CD14-positive monocyte (primary cell): ENCODE data around the gene NATD1. TPM values are rescaled to one million over a fixed set of nuclear protein-coding genes. Genes with fewer than 3 reads are reported as not detected.
A peak's percentile ranks its signal among the peaks of the same experiment; 100 is the strongest.

Experiments used
- DNase-seq, 3 donors: peaks; one replicate each; pipeline ENCODE4 v3.0.0-alpha.2; 2011 to 2022
- H2AFZ ChIP-seq: 2 replicates; pipeline ENCODE4 v1.6.0; 2012; ENCODE audit warnings: mild to moderate bottlenecking, low read depth, low read length, inconsistent platforms; ENCODE audit not compliant: insufficient read depth, poor library complexity, severe bottlenecking
- H3K27ac ChIP-seq, 2 donors: 1 replicate in 1 of 2; 2 replicates in 1 of 2; pipeline ENCODE4 v1.5.1; 2012 to 2013; ENCODE audit warnings: low read length in 2 of 2, control low read depth in 1 of 2, inconsistent platforms in 1 of 2, low read depth in 1 of 2, mild to moderate bottlenecking in 1 of 2
- H3K27me3 ChIP-seq, 2 donors: one replicate each; pipeline versions ENCODE4 v1.6.0 to v1.6.1; 2011 to 2013; ENCODE audit warnings: low read length in 2 of 2; ENCODE audit not compliant: control insufficient read depth in 2 of 2, insufficient read depth in 2 of 2
- H3K36me3 ChIP-seq, 2 donors: replicated peaks in 1 of 2; 1 replicate in 1 of 2; 2 replicates in 1 of 2; pipeline versions ENCODE4 v1.5.1 to v1.6.1; 2012 to 2013; ENCODE audit warnings: low read length in 2 of 2, control low read depth in 1 of 2, inconsistent platforms in 1 of 2, mild to moderate bottlenecking in 1 of 2; ENCODE audit not compliant: insufficient read depth in 2 of 2, control insufficient read depth in 1 of 2
- H3K4me1 ChIP-seq, 2 donors: 1 replicate in 1 of 2; 2 replicates in 1 of 2; pipeline versions ENCODE4 v1.5.1 to v1.6.1; 2012 to 2013; ENCODE audit warnings: low read length in 2 of 2, control low read depth in 1 of 2, inconsistent platforms in 1 of 2, mild to moderate bottlenecking in 1 of 2, moderate library complexity in 1 of 2; ENCODE audit not compliant: insufficient read depth in 2 of 2, control insufficient read depth in 1 of 2
- H3K4me2 ChIP-seq: replicated peaks from 2 replicates; pipeline ENCODE3; 2012; ENCODE audit warnings: low read length, moderate library complexity, mild to moderate bottlenecking; ENCODE audit not compliant: poor library complexity, severe bottlenecking; ENCODE audit errors: extremely low read depth
- H3K4me3 ChIP-seq, 3 experiments: fragments of 200-600 bp in 1 of 3; sonication (generic) in 1 of 3; replicated peaks in 1 of 3; 1 replicate in 2 of 3; 2 replicates in 1 of 3; pipeline ENCODE4 v1.5.1; 2011 to 2013; ENCODE audit warnings: low read length in 3 of 3, mild to moderate bottlenecking in 3 of 3, control low read depth in 2 of 3, low read depth in 2 of 3, inconsistent platforms in 1 of 3, moderate library complexity in 1 of 3
- H3K79me2 ChIP-seq: 2 replicates; pipeline ENCODE4 v1.6.0; 2012; ENCODE audit warnings: mild to moderate bottlenecking, control low read depth, inconsistent platforms, low read length, moderate library complexity; ENCODE audit not compliant: insufficient read depth
- H3K9ac ChIP-seq: 2 replicates; pipeline ENCODE4 v1.6.0; 2017; ENCODE audit warnings: low read length, mild to moderate bottlenecking; ENCODE audit not compliant: insufficient read depth, poor library complexity, severe bottlenecking
- H3K9me3 ChIP-seq, 2 donors: replicated peaks in 1 of 2; 1 replicate in 1 of 2; 2 replicates in 1 of 2; pipeline versions ENCODE4 v1.5.1 to v1.6.1; 2012 to 2013; ENCODE audit warnings: low read length in 2 of 2, control low read depth in 1 of 2; ENCODE audit not compliant: control insufficient read depth in 1 of 2, insufficient read depth in 1 of 2
- H4K20me1 ChIP-seq: 2 replicates; pipeline ENCODE4 v1.6.0; 2012; ENCODE audit warnings: mild to moderate bottlenecking, low read length, control low read depth, moderate library complexity; ENCODE audit not compliant: insufficient read depth
- H3K27ac Mint-ChIP-seq, 7 donors: one replicate each; pipeline ENCODE4 v1.8.0; 2020; ENCODE audit warnings: mild to moderate bottlenecking in 7 of 7, mixed read lengths in 7 of 7, moderate library complexity in 6 of 7, inconsistent platforms in 2 of 7
- H3K27me3 Mint-ChIP-seq, 3 donors: one replicate each; pipeline ENCODE4 v1.8.0; 2021 to 2022; ENCODE audit warnings: low read depth in 3 of 3, mild to moderate bottlenecking in 3 of 3, mixed read lengths in 3 of 3, moderate library complexity in 3 of 3, inconsistent platforms in 1 of 3
- H3K36me3 Mint-ChIP-seq, 2 donors: one replicate each; pipeline ENCODE4 v1.8.0; 2020; ENCODE audit warnings: mixed read lengths in 2 of 2, inconsistent platforms in 1 of 2, mild to moderate bottlenecking in 1 of 2
- H3K4me1 Mint-ChIP-seq: one replicate; pipeline ENCODE4 v1.8.0; 2020; ENCODE audit warnings: mild to moderate bottlenecking, mixed read lengths
- H3K4me3 Mint-ChIP-seq, 2 donors: one replicate each; pipeline ENCODE4 v1.8.0; 2020; ENCODE audit warnings: mild to moderate bottlenecking in 2 of 2, mixed read lengths in 2 of 2, moderate library complexity in 1 of 2
- H3K9me3 Mint-ChIP-seq, 7 donors: one replicate each; pipeline ENCODE4 v1.8.0; 2020 to 2022; ENCODE audit warnings: mixed read lengths in 7 of 7, mild to moderate bottlenecking in 6 of 7, moderate library complexity in 6 of 7, inconsistent platforms in 2 of 7
- CTCF ChIP-seq: fragments of 200-600 bp; IDR thresholded peaks from one replicate; pipeline ENCODE4 v1.8.0; 2022; ENCODE audit warnings: antibody characterized with exemption, mild to moderate bottlenecking
- WGBS: methylation state at CpG from one replicate; pipeline ENCODE4 v1.1.5; 2013; ENCODE audit warnings: missing lambda C conversion rate; ENCODE audit not compliant: insufficient coverage; 5-methylcytosine and 5-hydroxymethylcytosine counted together
- intact Hi-C, 2 donors: fragments of 100-400 bp; cut with micrococcal nuclease; formaldehyde crosslinking; loops; one replicate each; pipeline versions ENCODE4 v1.15.0 to v1.15.1; 2023
- polyA plus RNA-seq, 3 donors: library from polyadenylated mRNA; depleted of rRNA in 1 of 3; unstranded in 2 of 3; stranded (reverse) in 1 of 3; fragments of 300-500 nt in 2 of 3; fragments of >200 nt in 1 of 3; fragmentation: Illumina TruSeq in 2 of 3; gene quantifications; 1 replicate in 2 of 3; 2 replicates in 1 of 3; pipeline ENCODE4 v1.2.3, GENCODE V29; 2012 to 2021

The NATD1 gene
- polyA plus RNA-seq, 3 donors, result 3.0 to 13.6 (median 3.8) TPM

GRCh38 chr17:21231533-21231932 lies 21.7 kb downstream of the NATD1 start:
- Mint-ChIP-seq H3K27ac (peak overlapping the region in 1 of 7 donors; percentile 53), H3K36me3 (peaks cover 2 to 8% of the 10 kb centered on the region in 2 donors)

GRCh38 chr17:21228845-21229244 lies 24.4 kb downstream of the NATD1 start:
- no peaks in the 10 kb centered on the region for H4K20me1 ChIP-seq
- Mint-ChIP-seq H3K4me1 (peaks cover 24% of the 10 kb centered on the region), H3K36me3 (peaks cover 2 to 8% of the 10 kb centered on the region in 2 donors), H3K4me3 (no peak overlapping the region), H3K27me3 (peaks cover 0 to 5% (median 3%) of the 10 kb centered on the region in 3 donors), H3K27ac (no peak overlapping the region), H3K9me3 (peaks cover 10 to 24% (median 15%) of the 10 kb centered on the region in 7 donors)
- no peak overlapping the region for H2AFZ ChIP-seq
- no peak overlapping the region for H3K4me2 ChIP-seq
- no peak for TF ChIP-seq CTCF
- H3K36me3 ChIP-seq, result no peaks in the 10 kb centered on the region
- no peaks in the 10 kb centered on the region for H3K27me3 ChIP-seq
- peaks cover 14 to 18% of the 10 kb centered on the region in 2 donors for H3K9me3 ChIP-seq
- no peak overlapping the region for H3K27ac ChIP-seq
- no peak overlapping the region for H3K9ac ChIP-seq
- peaks cover 12 to 20% of the 10 kb centered on the region in 2 donors for H3K4me1 ChIP-seq
- no peak for DNase-seq
- intact Hi-C loops, result no loop called here
- no peaks in the 10 kb centered on the region for H3K79me2 ChIP-seq
- H3K4me3 ChIP-seq, result no peak overlapping the region
- WGBS, result no CpG with 5 or more reads among the region's 2 CpGs

More at GRCh38 chr17:21231533-21231932, 21.7 kb downstream of the NATD1 start:
- 94% methylated on average over 6 of the region's 6 CpGs for WGBS
- Histone ChIP-seq H3K36me3 (no peaks in the 10 kb centered on the region), H3K27me3 (no peaks in the 10 kb centered on the region), H3K4me2 (no peak overlapping the region), H3K4me3 (no peak overlapping the region), H3K9me3 (peaks cover 14 to 18% of the 10 kb centered on the region in 2 donors), H3K4me1 (peaks cover 4 to 10% of the 10 kb centered on the region in 2 donors), H3K79me2 (no peaks in the 10 kb centered on the region), H4K20me1 (no peaks in the 10 kb centered on the region), H3K9ac (no peak overlapping the region), H3K27ac (no peak overlapping the region), H2AFZ (no peak overlapping the region)
- Mint-ChIP-seq H3K4me1 (peaks cover 19% of the 10 kb centered on the region), H3K9me3 (peaks cover 12 to 25% (median 15%) of the 10 kb centered on the region in 7 donors), H3K4me3 (no peak overlapping the region), H3K27me3 (peaks cover 0 to 5% (median 4%) of the 10 kb centered on the region in 3 donors)
- intact Hi-C loops, result no loop called here
- TF ChIP-seq CTCF, result no peak
- no peak for DNase-seq
